Omental fat pad (tissue), 4 donors: Measurements from ENCODE around the gene ZNF70. TPM values are rescaled to one million over a fixed set of nuclear protein-coding genes. Genes with fewer than 3 reads are reported as not detected.
A peak's percentile ranks its signal among the peaks of the same experiment; 100 is the strongest.

ENCODE experiments used
- ATAC-seq: fragments of 150-250 bp; one replicate; pipeline ENCODE4 v1.9.1; 2016; ENCODE audit warnings: mild to moderate bottlenecking, moderate library complexity; ENCODE audit not compliant: low FRiP score
- DNase-seq: peaks from one replicate; pipeline ENCODE4 v3.0.0-alpha.2; 2019; ENCODE audit warnings: low spot score
- CTCF ChIP-seq, 3 donors: fragments of 450-650 bp; IDR thresholded peaks; one replicate each; pipeline ENCODE4 v1.5.1; 2016 to 2017; ENCODE audit warnings: antibody characterized with exemption in 3 of 3, mild to moderate bottlenecking in 3 of 3, moderate library complexity in 2 of 3
- total RNA-seq, 4 donors: library from RNA; depleted of rRNA; stranded (reverse); fragments of >200 nt; gene quantifications; one replicate each; pipeline ENCODE4 v1.1.0, GENCODE V29; 2016

Gene ZNF70
- total RNA-seq, 4 donors from 2014 or later: 2.8 to 5.1 (median 4.0) TPM

- no peak for TF ChIP-seq CTCF (IDR thresholded peaks at IDR 0.05)
- ATAC-seq (no peak), DNase-seq (no peak)
These were observed 32.3 kb downstream of the ZNF70 start for GRCh38 chr22:23718371-23719165.

DNA sequence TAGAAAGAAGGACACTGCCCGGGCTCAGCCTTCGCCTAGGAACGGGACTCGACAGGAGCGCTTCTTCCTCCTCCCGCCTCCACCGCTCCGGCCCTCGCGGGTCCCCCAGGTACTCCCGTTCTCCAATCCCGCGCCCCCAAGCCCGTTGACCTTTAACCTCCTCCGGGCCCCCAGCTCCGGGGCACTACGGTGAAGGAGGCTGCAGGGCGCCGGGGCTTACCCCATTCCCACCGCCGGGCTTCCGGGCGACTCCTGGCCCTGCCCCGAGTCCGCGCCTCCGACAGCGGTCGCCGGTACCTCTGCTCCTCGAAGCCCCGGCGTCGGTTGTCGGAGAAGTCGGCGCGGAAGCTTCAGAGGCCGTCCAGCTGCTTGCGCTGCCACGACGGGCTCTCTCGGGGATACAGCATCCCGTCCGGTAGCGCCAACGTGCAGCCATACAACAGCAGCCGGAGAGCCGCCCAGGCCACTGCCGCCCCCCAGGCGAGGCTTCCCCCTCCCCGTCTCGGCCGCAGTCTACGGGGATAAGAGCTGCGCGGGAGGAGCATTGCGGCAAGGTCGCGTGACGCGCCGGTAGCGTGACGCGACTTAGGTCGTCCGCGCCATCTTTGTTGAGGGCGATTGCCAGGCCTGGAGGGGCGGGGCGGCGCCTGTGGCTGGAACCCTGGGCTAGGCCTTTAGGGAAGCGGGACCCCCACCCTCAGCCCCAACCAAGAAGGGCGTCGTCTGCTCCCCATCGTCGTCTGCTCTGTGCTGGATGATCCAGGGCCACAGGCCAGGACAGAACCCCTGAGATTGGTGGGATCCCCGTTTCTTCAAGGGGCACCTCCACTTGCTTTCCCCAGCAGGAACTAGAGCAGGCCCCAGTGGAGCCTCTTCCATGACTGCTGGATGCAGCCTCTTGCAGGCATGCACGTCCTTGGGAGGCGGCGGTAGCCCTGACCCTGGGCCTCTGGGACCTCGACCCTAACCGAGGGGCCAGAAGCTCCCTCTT lies 33.8 kb downstream of the ZNF70 start:
- TF ChIP-seq CTCF (IDR thresholded peaks at IDR 0.05): no peak
- peak; percentile 84 for ATAC-seq
- peak; percentile 62 for DNase-seq

GRCh38 chr22:23715806-23716375 lies 35.0 kb downstream of the ZNF70 start:
- TF ChIP-seq CTCF (IDR thresholded peaks at IDR 0.05): no peak
- DNase-seq (no peak), ATAC-seq (no peak)

DNA sequence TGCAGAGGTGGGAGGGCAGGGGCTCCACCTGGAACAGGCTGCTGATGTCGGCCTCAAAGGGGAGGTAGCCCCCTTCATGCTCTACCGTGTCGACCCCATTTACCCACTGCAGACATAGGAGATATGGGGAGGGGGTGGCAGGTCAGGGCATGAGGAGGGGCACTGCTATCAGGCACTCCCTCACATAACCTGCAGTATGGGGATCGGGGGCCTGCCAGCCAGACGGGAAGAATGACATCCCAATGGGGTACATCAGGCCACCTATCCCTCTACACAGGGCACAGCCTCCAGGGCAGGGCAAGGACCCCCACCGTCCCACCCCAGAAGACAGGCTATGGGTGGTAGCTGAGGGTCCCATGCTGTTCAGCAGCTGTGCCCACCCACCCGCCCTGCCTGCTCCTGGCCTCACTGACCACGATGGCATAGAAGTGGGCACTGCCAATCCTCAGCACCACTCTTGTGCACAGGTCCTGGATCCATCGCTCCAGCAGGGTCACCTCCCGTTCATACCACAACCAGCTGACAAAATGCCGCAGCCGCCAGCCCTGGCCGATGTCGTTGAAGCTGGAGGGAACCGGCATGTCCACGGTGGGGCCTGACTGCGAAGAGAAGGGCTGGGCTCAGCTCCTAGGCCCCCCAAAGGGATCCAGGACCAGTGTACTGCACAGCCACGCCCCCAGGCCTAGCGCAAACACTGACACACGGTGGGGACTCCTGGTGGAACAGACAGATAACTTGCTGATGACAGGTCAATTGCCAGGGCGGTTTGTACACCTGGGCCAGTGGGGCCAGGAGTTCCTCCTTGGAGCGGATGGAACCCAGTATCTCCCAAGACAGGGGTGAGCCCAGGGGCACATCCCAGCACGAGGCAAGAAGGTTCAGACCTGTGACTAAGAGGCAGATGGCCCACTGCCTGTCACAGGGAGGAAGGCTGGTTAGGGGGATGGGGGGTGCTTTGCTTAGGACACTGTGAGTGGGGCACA lies 36.0 kb downstream of the ZNF70 start:
- DNase-seq (no peak), ATAC-seq (peak; percentile 22)
- TF ChIP-seq CTCF (IDR thresholded peaks at IDR 0.05): no peak

- TF ChIP-seq CTCF (IDR thresholded peaks at IDR 0.05): no peak
- DNase-seq (no peak), ATAC-seq (no peak)
These were observed 37.0 kb downstream of the ZNF70 start for GRCh38 chr22:23713696-23714595.
